Measurements from ENCODE around the gene ATP13A3. TPM values are rescaled to one million over a fixed set of nuclear protein-coding genes. Genes with fewer than 3 reads are reported as not detected.
"Not testable (repeated sequence)": the region's sequence is repeated elsewhere in the genome, so short reads cannot be mapped to it uniquely, and the experiment has no call there.

The ATP13A3 gene
- total and polyA plus RNA-seq, 2 experiments from 2014 or later, result 20.0 to 202 TPM

GRCh38 chr3:194520201-194520600, 33.4 kb upstream of the ATP13A3 start:
- H3K27ac Mint-ChIP-seq; H3K27ac ChIP-seq (ENCODE audit: low read depth); H3K36me3 ChIP-seq (ENCODE audit: insufficient read depth); H4K20me1 ChIP-seq (replicated peaks; ENCODE audit: insufficient read depth); H3K9me3 Mint-ChIP-seq; H3K4me3 ChIP-seq; H3K79me2 ChIP-seq (replicated peaks; ENCODE audit: insufficient read depth); H3K4me2 ChIP-seq; H3K27me3 Mint-ChIP-seq (ENCODE audit: insufficient read depth, low read depth, poor library complexity); H3F3A ChIP-seq (replicated peaks; ENCODE audit: low read depth); H3K9me2 ChIP-seq (ENCODE audit: insufficient read depth); H3K4me3 Mint-ChIP-seq; DNase-seq (ENCODE audit: low spot score); H3K27me3 ChIP-seq (ENCODE audit: insufficient read depth); H3K4me1 ChIP-seq (ENCODE audit: insufficient read depth); ATAC-seq; H3K36me3 Mint-ChIP-seq (ENCODE audit: low read depth): not testable (repeated sequence)
- peak; percentile 25 to 51; a peak in 3 of 4 replicates for TF ChIP-seq CTCF (conservative IDR thresholded peaks at IDR 0.05; ENCODE audit: low read depth in 2 of 2)
- peak overlapping the region; percentile 35; the same call in 1 of the 2 replicates for H2AFZ ChIP-seq
- H3K4me1 Mint-ChIP-seq, result peaks cover 11% of the 10 kb centered on the region; the same call in 2 of the 3 replicates

GRCh38 chr3:194518652-194519051, 31.9 kb upstream of the ATP13A3 start:
- Mint-ChIP-seq H3K4me1 (peaks cover 11% of the 10 kb centered on the region; the same call in 2 of the 3 replicates), H3K36me3 (ENCODE audit: low read depth) (no peaks in the 10 kb centered on the region), H3K9me3 (no peaks in the 10 kb centered on the region), H3K4me3 (no peak overlapping the region), H3K27ac (no peak overlapping the region), H3K27me3 (ENCODE audit: insufficient read depth, low read depth, poor library complexity) (peaks cover 5% of the 10 kb centered on the region)
- no peak overlapping the region for H2AFZ ChIP-seq
- H3K4me3 ChIP-seq, result no peak overlapping the region
- no peaks in the 10 kb centered on the region for H4K20me1 ChIP-seq (replicated peaks; ENCODE audit: insufficient read depth)
- H3K4me1 ChIP-seq (ENCODE audit: insufficient read depth), result no peaks in the 10 kb centered on the region
- ATAC-seq, result no peak
- no peaks in the 10 kb centered on the region for H3K27me3 ChIP-seq (ENCODE audit: insufficient read depth)
- no peaks in the 10 kb centered on the region for H3K36me3 ChIP-seq (ENCODE audit: insufficient read depth)
- no peak overlapping the region for H3K4me2 ChIP-seq
- no peaks in the 10 kb centered on the region for H3F3A ChIP-seq (replicated peaks; ENCODE audit: low read depth)
- DNase-seq (ENCODE audit: low spot score), result no peak
- H3K9me2 ChIP-seq (ENCODE audit: insufficient read depth), result peaks cover 5% of the 10 kb centered on the region; the same call in 1 of the 2 replicates
- no peak for TF ChIP-seq ZNF331 (CRISPR knock-in tag; IDR thresholded peaks at IDR 0.05; ENCODE audit: low read depth)
- no peak overlapping the region for H3K27ac ChIP-seq (ENCODE audit: low read depth)
- H3K79me2 ChIP-seq (replicated peaks; ENCODE audit: insufficient read depth), result no peaks in the 10 kb centered on the region

- peaks cover 13% of the 10 kb centered on the region; the same call in 2 of the 3 replicates for H3K4me1 Mint-ChIP-seq
- no peaks in the 10 kb centered on the region for H4K20me1 ChIP-seq (replicated peaks; ENCODE audit: insufficient read depth)
- H3K4me3 ChIP-seq, result no peak overlapping the region
- H3K36me3 ChIP-seq (ENCODE audit: insufficient read depth), result no peaks in the 10 kb centered on the region
- H3K4me3 Mint-ChIP-seq, result no peak overlapping the region
- ATAC-seq, result no peak
- H3K4me1 ChIP-seq (ENCODE audit: insufficient read depth), result no peaks in the 10 kb centered on the region
- no peak overlapping the region for H3K4me2 ChIP-seq
- H3K27me3 Mint-ChIP-seq (ENCODE audit: insufficient read depth, low read depth, poor library complexity), result peaks cover 5% of the 10 kb centered on the region
- H3F3A ChIP-seq (replicated peaks; ENCODE audit: low read depth), result no peaks in the 10 kb centered on the region
- no peaks in the 10 kb centered on the region for H3K79me2 ChIP-seq (replicated peaks; ENCODE audit: insufficient read depth)
- no peaks in the 10 kb centered on the region for H3K27me3 ChIP-seq (ENCODE audit: insufficient read depth)
- TF ChIP-seq ZNF331 (CRISPR knock-in tag; IDR thresholded peaks at IDR 0.05; ENCODE audit: low read depth) (no peak), STAT1 (IDR thresholded peaks at IDR 0.05; ENCODE audit: unreplicated experiment) (no peak), EZH2phosphoT487 (IDR thresholded peaks at IDR 0.05; ENCODE audit: unreplicated experiment) (no peak), POLR2AphosphoS5 (IDR thresholded peaks at IDR 0.05; ENCODE audit: low read depth) (no peak)
- H3K27ac Mint-ChIP-seq, result no peak overlapping the region
- no peaks in the 10 kb centered on the region for H3K36me3 Mint-ChIP-seq (ENCODE audit: low read depth)
- no peaks in the 10 kb centered on the region for H3K9me3 Mint-ChIP-seq
- no peak for DNase-seq (ENCODE audit: low spot score)
- H2AFZ ChIP-seq, result no peak overlapping the region
- peaks cover 5% of the 10 kb centered on the region; the same call in 1 of the 2 replicates for H3K9me2 ChIP-seq (ENCODE audit: insufficient read depth)
- H3K27ac ChIP-seq (ENCODE audit: low read depth), result no peak overlapping the region
These were observed 30.5 kb upstream of the ATP13A3 start for GRCh38 chr3:194517333-194517732.
